Measurements from ENCODE around the gene GAS2L1.
"Not testable (repeated sequence)": the region's sequence is repeated elsewhere in the genome, so short reads cannot be mapped to it uniquely, and the experiment has no call there.

The GAS2L1 gene

DNA sequence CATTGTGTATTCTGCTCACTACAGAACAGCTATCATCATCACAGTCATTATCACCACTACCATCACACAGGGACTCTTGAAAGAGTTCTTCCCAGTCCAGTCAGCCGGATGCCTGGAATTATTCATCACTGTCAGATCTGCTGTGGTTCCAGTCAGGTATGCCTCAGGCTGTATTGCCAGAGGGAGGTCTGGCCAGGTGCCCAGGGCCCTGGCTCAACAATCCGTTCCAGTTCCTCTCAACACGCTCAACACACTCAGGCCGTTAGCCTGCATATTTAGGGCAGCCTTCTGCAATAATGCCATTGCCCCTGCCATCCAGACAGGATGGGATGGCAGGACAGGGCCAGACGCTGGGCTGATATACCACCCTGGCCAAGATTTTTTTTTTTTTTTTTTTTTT, 37.7 kb downstream of the GAS2L1 start:
- DNase-seq: peak; percentile 76

- DNase-seq: not testable (repeated sequence)
Observed at GRCh38 chr22:29344889-29345288, 38.4 kb downstream of the GAS2L1 start.

DNA sequence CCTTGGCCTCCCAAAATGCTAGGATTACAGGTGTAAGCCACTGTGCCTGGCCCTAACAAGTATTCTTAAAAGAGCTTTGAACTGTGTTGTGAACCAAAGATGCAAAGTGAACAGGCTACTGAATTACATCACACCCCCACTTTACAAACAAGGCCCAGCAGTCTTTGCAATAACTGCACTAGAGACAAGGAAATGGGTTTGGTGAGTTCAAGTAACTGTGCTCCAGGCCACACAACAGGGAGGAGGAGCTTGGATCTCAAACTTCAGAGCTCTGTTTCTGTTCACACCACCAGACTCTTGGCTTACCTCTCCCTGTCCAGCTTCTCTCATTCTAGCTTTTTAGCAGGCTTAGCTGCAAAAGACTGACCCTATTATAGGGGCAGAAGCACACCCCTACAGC, 39.5 kb downstream of the GAS2L1 start:
- no peak for DNase-seq

DNA sequence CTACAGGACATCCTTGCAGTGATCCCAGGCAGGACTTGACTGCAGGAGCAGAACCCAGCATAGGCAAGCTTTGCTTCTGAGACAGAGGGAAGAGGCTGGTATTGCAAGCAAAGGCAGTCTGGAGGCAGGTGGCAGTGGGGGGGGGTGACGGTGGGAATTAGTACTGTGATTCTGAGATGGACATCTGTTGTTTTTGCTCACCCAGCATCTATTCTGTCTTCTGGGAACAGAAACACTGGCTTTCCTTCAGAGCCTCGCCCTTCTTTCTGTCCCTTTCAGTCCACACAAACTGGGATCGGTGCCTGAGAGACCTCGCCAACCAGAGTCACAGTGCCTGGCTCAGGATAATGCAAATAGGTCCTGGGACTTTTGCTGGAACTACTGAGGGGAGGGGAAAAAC, 40.2 kb downstream of the GAS2L1 start:
- DNase-seq: no peak

- no peak for DNase-seq
Observed at GRCh38 chr22:29348041-29348440, 41.6 kb downstream of the GAS2L1 start.

DNA sequence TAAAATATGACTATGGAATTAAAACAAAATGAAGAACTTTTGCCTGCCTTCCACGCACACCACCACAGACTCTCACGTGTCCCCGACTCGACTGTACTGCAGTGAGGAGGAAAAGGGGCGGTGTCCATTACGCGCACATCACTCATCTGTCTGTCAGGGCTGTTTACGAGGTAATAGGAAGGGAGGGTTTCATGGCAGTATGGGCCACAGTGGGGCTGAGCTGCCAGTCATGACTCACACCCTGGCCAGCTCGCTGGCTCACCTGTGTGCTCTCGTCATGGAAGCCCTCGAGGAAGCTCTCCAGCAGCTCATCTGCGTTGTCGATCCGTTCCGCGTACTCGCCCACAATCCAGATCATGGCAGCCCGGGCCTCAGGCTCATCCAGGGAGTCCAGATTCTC, 42.5 kb downstream of the GAS2L1 start:
- no peak for DNase-seq

GRCh38 chr22:29351042-29351441, 44.6 kb downstream of the GAS2L1 start:
- no peak for DNase-seq

GRCh38 chr22:29351891-29352290, 45.4 kb downstream of the GAS2L1 start:
- DNase-seq: no peak

GRCh38 chr22:29352778-29353177, 46.3 kb downstream of the GAS2L1 start:
- no peak for DNase-seq

- no peak for DNase-seq
Observed at GRCh38 chr22:29353286-29353685, 46.8 kb downstream of the GAS2L1 start.

DNA sequence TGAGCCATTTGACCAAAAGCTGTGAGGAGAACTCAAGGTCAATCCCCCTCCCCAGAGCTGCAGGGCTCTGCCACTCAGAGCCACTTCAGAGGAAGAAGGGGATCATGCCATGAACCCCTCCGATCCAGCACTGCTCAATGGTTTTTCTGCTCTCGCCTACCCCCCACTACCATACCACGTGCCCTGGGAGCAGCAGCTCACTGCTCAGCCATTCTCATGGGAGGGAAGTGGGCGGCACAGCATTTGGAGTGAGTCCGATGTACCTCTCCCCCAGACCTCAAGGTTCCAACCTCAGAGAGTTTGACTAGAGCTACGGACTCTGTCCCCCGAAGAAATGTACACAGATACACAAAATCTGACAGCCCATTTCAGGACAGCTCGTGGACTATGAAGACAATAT, 47.4 kb downstream of the GAS2L1 start:
- DNase-seq: no peak

DNA sequence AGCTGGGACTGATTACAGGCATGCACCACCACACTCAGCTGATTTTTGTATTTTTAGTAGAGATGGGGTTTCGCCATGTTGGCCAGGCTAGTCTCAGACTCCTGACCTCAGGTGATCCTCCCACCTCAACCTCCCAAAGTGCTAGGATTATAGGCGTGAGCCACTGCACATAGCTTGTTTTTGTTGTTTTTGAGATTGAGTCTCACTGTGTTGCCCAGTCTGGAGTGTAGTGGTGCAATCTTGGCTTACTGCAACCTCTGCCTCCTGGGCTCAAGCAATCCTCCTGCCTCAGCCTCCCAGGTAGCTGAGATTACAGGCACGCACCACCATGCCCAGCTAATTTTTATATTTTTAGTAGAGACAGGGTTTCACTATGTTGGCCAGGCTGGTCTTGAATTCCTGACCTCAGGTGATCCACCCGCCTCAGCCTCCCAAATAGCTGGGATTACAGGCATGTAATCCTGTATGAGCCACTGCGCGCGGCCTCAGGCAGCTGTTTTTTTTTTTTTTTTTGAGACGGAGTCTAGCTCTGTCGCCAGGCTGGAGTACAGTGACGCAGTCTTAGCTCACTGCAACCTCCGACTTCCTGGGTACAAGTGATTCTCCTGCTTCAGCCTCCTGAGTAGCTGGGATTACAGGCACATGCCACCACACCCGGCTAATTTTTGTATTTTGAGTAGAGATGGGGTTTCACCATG, 50.9 kb downstream of the GAS2L1 start:
- not testable (repeated sequence) for DNase-seq

GRCh38 chr22:29359469-29359868, 53.0 kb downstream of the GAS2L1 start:
- DNase-seq: peak; percentile 75
